HG03457 (cell line): ENCODE measurements around the gene GDI1.

Source experiments
- ATAC-seq: cut with Tn5 transposase; IDR thresholded peaks from one replicate; pipeline ENCODE4 v1.9.1; 2021; ENCODE audit warnings: moderate number of reproducible peaks; ENCODE audit not compliant: unreplicated experiment

The GDI1 gene

GRCh38 chrX:154436374-154436982, 476 bp upstream of the GDI1 start:
- no peak for ATAC-seq

GRCh38 chrX:154437971-154438893, 1.3 kb downstream of the GDI1 start:
- no peak for ATAC-seq

GRCh38 chrX:154439841-154440240, 2.9 kb downstream of the GDI1 start:
- no peak for ATAC-seq

GRCh38 chrX:154440623-154441357, 3.8 kb downstream of the GDI1 start:
- no peak for ATAC-seq

GRCh38 chrX:154441564-154441963, 4.6 kb downstream of the GDI1 start:
- no peak for ATAC-seq

- ATAC-seq, result no peak
Observed at GRCh38 chrX:154441984-154442707, 5.2 kb downstream of the GDI1 start.

- ATAC-seq, result no peak
Observed at GRCh38 chrX:154443479-154443910, 6.5 kb downstream of the GDI1 start.

GRCh38 chrX:154443992-154444754, 7.2 kb downstream of the GDI1 start, which contains the start of gene FAM50A:
FAM50A (plus strand) TSS chrX:154444141; CDS start chrX:154444236, 95 bp downstream.
- peak; percentile 77 for ATAC-seq

- no peak for ATAC-seq
Observed at GRCh38 chrX:154444755-154445246, 7.8 kb downstream of the GDI1 start.

GRCh38 chrX:154445776-154446175, 8.8 kb downstream of the GDI1 start:
- no peak for ATAC-seq

- no peak for ATAC-seq
Observed at GRCh38 chrX:154446430-154446829, 9.5 kb downstream of the GDI1 start.

GRCh38 chrX:154448484-154448883, 11.5 kb downstream of the GDI1 start:
- ATAC-seq, result no peak

- no peak for ATAC-seq
Observed at GRCh38 chrX:154449618-154450017, 12.7 kb downstream of the GDI1 start.

GRCh38 chrX:154450312-154450711, 13.4 kb downstream of the GDI1 start:
- no peak for ATAC-seq

GRCh38 chrX:154452823-154453222, 15.9 kb downstream of the GDI1 start:
- ATAC-seq, result no peak

GRCh38 chrX:154457491-154458115, 20.6 kb downstream of the GDI1 start:
- no peak for ATAC-seq

GRCh38 chrX:154458116-154458953, 21.4 kb downstream of the GDI1 start, which contains the start of gene PLXNA3:
PLXNA3 (plus strand) TSS chrX:154458281; CDS start chrX:154460184, 1,903 bp downstream.
- no peak for ATAC-seq
